EL (cell line): ENCODE measurements around the gene ZBTB18.
A peak's percentile ranks its signal among the peaks of the same experiment; 100 is the strongest.
"Not testable (repeated sequence)": the region's sequence is repeated elsewhere in the genome, so short reads cannot be mapped to it uniquely, and the experiment has no call there.

Experiments used
- DNase-seq: peaks from one replicate; pipeline ENCODE4 v3.0.0-alpha.2; 2016

The ZBTB18 gene

DNA sequence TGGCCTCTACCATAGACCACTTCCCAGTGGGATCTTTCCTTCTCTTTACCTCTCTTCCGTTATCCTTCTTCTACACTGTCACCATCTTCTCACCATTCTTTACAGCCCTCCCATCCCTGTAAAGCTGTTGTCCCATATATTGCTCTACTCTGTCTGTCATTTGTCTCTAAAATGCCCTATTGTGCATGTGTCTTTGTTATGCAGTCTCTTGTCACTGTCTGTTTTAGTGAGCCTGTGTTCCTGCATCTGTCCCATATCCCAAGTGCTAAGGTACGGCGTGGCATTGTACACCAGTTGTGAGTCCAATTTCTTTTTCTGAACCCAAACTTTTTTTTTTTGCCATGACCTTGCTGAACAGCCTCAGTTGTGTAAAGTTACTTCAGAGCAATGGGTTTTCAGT lies 8.8 kb upstream of the ZBTB18 start:
- DNase-seq, result no peak

DNA sequence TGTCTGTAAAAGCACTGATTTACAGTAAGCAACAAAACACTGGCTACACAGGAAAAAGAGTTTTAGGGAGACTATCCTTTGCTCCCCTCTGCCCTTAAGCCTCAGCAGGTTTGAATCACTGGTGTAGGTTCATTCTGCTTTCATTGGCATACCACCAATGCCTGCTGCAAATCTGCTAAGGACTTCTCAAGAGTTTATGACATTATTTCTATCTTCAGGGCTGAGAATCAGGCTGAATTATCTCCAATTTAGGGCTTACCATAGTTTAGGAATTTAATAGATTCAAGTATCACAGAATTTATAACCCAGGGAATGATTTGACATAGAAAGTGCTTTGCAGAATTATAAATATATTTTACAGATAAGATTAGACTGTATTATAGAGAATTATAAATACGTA lies 6.7 kb upstream of the ZBTB18 start:
- DNase-seq, result no peak

DNA sequence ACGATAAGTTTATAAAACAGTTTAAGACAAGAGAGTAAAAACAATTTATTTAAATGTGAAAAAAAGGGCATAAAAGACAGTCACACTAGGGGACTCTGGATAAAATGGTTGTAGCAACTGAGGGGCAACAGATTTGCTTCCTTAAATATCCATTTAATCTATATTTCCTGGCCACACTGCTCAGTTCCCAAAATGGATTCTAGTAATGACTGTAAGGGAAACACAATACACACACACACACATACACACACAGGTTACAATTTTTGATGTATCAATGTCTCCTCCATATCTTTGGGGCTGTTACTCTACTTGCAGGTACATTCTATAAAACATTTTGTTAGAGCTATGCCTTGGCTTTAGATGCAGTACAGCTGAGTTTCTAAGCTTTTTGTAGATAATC lies 4.8 kb upstream of the ZBTB18 start:
- DNase-seq, result not testable (repeated sequence)

DNA sequence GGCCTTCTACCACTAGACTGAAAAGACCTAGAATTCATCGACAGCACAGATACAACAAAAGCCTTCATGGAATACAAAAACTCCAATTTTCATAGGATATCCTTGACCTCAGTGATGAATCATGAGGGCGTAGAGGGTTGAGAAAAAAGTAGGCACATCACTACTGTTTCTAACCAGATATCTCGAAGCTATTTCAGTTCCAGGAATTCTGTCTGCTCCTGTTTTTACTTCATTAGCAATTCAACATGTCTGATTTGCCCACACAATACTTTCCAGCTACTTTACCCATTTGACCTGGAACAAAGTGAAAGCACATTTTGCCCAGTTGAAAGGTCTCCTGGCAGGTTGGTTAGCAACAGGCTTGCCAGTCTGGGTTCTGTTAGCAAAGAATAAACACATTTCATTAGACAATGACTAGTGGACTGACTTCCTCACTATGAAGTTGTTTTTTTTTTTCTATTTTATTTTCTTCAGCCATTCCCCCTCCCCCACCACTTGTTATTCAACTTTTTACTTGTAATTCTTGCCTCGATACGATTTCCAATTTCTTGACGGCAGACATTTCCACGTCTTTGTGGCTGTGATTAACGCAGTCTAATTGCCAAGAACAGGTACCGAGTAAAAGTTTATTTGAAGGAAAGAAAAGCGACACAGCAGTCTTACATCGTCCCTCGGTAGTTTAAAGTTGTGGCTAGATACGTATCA lies 4.0 kb upstream of the ZBTB18 start:
- peak; percentile 40 for DNase-seq

DNA sequence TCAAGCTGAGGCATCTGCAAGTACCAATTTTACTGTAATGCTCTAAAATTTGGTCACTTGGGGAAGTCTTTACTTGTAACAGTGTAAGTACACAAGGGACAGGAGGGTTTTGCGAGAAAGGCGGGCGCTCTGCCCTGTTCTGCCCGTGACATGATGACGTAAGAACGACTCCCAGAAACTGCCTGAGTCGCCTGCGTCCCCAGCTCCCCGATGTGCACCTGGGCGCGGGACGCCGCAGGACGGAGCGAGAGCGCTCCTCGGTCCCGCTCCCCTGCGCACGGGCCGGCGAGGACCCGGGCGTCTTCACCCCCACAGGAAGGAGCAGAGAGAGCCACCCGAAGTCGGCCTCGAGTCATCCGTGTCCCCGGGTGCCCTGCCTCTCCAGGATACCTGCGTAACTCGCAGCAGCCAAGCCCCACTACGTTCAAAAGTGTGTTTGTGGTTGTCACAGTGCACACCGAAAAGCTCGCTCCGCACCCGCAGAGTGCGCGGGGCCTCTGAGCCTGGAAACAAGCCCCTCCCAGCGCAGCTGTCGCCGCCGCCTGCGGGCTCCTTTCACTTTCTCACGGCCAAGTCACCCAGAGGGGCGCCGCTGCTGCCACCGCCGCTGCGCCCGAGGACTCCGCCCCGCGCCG lies 3.3 kb upstream of the ZBTB18 start:
- DNase-seq, result peak; percentile 56

DNA sequence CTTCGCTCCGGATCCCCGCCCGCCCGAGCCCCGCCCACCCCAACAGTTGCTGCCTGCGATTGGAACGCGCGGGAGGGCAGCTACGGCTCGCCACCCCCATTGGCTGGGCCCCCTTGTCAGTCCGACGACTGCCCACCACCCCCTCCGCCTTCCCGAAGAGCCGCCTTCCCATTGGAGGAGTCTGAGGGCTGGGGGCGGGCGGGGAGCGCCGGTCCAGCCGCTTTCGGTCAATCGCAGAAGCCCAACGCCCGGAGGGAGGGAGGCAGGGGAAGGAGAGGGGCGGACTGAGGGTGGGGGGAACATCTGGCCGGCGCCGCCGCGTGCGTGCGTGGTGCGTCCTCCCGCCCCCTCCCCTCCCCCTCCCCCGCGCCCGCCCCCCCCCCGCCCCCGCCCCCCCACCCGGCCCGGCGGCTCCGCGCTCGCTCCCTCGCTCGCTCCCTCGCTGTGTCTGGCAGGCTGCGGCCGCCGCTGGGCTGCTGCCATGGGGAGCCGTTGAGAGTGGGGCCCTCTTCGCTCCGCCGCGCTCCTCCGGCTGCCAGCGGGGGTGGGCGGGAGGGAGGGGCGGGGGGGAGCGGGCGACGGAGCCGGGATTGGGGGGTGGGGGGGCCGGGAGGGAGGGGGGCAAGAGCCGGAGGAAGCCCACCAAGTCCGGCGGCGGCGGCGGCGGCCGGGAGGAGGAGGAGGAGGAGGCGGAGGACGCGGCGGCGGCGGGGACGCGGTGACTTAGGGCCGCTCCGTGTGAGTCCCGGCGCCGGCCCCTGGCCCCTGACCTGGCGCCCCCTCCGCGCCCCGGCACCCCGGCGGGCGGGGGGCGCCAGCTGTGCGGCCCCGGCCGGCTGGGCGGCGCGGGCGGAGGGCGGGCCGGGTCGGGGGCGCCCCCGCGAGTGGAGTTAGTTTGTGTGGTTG lies 2.6 kb upstream of the ZBTB18 start:
- DNase-seq, result peak; percentile 99

DNA sequence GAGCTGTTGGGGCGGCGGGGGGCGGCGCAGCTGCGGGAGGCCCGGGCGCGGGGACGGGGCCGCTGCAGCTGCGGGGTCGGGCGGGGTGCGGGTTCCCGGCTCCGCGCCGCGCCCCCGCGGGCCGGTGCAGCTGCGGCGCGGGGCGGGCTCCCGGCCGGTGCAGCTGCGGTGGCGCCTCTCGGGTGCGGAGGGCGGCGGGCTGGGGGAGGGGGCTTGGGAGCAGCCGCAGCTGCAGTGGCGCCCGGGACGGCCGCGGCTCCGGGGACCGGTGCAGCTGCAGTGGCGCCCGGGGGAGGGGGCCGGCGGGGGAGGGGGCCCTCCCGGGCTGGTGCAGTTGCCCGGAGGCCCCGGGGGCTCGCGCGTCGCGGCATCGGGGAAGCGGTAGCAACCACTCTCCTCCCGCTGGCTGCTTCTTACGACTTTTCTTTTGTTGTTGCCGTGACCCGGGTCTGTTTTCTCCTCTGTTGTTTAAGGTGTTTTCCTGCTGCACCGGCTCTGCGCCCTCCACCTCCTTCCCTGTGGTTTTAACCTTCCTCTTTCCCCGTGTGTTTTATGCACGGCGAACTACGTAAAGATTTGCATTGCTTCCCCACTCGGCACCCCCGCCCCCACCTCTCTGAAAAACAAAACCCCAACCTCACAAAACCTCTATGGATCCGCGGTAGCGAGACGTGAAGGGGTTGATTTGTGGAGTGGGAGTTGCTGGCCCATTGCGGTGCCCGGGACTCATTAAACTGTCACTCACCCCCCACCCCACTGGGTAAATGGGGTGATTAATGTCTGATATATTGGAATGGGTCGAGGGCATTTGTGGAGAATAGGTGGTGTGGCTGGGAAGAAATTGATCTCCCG lies 1.7 kb upstream of the ZBTB18 start:
- peak; percentile 53 for DNase-seq

DNA sequence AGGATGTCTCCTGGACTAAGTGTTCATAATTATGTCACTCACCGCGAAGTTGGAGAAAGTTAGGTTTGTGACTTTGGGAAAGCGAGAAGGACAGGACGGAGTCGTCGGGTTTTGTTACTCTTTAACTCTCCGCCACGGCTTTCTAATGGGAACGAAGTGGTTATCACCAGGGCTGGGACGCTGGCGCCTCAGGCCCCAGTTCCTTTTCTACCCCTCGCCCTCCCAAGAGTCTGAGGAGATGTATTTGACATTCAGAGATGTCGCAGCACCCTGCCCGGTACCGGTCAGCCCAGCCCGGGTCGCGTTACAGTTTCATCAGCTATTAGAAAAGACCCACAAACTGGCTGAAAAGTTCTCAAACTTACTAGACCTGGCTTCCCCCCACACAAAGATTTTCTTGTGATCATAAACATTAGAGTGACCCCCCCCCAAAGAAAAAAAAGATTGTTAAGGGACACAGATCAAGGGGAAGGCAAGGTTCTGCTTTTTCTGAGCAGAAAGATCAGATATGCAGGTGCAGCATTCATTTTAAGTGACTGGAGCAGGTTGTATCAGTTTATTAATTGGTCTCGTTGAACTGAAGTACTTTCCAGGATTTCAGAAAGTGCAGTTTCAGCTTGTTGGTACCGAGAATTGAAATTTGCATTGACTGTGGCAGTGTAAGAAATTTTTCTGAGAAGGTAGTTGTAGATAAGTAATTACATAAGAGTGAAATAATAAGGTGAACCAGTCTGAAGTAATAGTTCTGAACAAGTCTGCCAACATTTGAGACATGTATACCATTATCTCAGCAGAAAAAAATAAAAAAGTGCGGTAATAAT lies 859 bp upstream of the ZBTB18 start:
- DNase-seq, result no peak

DNA sequence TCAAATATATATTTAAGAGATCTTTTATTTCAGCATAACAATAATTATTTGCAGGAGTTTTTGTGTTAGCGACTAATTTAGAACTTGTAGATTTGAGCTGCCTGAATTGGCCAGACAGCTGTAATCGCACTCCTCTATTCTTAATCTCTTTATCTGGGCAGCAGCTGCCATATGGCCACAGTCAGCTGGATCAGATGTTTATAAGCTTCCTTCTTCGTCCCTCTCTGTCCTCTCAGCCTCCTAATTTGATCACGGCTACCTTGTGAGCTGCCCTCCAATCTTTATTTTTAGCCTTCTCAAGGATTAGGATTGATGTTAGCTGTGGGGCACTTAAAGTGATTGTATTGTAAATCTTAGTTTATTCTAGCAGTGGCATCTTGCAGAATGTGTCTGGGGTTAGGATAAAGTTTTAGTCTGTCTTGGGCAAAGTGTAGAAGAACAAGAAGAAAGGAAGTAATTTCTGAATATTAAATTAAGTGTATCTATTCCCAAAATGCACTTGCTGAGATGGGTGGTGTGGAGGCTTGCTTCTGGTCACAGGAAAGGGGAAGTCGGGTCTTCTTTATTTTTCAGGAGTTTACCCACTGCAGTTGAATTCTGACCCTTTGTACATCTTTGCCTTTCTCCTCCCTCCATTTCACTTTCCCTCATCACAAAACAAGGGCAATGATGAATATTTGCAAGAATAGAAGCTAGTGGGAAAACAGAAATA lies 1.1 kb downstream of the ZBTB18 start:
- DNase-seq, result no peak

DNA sequence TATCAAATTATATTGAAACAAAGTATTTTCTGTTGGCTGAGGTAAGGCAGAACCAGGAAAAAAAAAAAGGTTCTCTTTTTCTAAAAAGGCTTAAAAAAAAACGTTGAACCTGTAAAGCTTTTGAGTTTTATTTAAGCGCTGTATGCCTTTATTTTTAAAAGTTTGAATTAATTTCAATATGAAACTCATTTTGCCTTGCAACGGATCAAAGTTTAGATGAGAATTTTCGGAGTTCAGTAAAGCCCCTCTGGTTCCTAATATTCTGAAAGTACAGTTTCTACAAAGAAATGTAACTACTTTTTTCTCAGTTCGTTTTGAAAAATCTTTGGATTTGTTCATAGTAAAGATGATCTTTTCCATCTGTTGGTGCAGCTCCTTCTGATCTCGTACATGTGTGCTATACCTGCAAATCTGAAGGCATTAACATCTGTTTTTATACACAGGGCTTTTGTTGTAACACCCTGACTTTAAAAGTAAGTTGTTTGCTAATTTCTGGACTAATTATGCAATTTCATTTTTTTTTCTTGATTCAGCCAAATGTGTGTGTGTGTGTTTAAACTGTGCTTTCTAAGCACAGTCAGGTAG lies 1.7 kb downstream of the ZBTB18 start:
- DNase-seq, result no peak

DNA sequence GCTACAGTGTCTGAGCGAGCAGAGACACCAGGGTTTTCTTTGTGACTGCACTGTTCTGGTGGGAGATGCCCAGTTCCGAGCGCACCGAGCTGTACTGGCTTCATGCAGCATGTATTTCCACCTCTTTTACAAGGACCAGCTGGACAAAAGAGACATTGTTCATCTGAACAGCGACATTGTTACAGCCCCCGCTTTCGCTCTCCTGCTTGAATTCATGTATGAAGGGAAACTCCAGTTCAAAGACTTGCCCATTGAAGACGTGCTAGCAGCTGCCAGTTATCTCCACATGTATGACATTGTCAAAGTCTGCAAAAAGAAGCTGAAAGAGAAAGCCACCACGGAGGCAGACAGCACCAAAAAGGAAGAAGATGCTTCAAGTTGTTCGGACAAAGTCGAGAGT lies 2.7 kb downstream of the ZBTB18 start:
- DNase-seq, result no peak

DNA sequence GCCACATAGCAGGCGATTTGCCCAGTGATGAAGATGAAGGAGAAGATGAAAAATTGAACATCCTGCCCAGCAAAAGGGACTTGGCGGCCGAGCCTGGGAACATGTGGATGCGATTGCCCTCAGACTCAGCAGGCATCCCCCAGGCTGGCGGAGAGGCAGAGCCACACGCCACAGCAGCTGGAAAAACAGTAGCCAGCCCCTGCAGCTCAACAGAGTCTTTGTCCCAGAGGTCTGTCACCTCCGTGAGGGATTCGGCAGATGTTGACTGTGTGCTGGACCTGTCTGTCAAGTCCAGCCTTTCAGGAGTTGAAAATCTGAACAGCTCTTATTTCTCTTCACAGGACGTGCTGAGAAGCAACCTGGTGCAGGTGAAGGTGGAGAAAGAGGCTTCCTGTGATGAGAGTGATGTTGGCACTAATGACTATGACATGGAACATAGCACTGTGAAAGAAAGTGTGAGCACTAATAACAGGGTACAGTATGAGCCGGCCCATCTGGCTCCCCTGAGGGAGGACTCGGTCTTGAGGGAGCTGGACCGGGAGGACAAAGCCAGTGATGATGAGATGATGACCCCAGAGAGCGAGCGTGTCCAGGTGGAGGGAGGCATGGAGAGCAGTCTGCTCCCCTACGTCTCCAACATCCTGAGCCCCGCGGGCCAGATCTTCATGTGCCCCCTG lies 3.3 kb downstream of the ZBTB18 start:
- DNase-seq, result no peak

DNA sequence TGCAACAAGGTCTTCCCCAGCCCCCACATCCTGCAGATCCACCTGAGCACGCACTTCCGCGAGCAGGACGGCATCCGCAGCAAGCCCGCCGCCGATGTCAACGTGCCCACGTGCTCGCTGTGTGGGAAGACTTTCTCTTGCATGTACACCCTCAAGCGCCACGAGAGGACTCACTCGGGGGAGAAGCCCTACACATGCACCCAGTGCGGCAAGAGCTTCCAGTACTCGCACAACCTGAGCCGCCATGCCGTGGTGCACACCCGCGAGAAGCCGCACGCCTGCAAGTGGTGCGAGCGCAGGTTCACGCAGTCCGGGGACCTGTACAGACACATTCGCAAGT lies 3.8 kb downstream of the ZBTB18 start:
- no peak for DNase-seq

DNA sequence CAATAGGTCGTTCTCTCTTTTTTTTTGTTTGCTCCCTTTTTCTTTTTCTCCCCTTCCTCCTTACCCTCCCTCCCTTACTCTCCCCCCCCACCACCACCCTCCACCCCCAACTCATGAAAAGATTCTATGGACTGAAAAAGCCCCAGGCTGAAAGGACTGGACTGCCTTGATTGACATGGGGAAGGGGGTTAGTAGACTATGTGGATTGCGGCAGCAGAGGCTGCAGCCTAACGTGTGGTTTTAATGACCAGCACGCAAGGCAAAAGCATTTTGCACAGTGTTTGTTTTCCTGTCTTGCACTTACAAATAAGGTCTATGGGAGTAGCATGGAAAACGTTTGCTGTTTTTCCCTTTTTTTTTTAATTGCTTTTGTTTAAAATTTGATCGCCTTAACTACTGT lies 5.5 kb downstream of the ZBTB18 start:
- DNase-seq, result no peak

DNA sequence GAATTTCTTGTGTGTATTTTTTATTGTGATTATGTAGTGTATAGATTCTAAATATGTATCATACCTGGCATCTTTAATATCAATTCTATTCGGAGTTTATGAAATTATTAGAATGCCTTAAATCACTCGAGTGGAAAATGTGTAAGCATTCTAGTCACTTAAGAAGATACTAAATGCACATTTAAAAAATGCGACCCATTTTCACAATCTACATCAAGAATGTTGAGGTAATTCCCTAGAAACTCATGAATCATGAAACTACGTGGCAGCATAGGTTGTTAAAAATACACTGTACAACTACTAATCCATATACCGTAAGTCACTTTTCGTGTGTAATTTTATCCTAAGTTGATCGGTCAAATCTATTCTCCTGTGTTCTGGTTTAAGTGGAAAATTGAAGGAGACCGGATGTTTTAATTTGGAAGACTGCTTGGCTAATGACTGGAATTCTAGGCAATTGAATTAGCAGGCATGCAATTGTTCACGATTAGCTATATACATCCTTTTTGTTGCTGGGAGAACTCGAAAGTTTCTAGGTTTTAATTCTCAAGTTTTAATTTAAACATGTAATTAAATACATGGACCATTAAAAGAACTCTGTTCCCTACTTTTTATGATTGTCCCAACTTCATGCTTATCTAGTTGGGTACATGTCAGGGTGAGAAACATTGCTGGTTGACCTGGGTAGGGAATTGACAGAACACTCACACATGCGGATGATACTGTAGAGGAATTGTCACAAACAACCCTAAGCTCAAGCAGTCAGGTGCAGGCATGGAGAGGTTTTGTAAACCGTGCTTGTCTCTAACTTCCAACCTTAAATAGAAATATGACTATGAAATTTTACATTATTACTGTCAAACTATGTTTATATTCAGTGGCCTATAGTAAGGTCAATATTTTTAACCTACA lies 6.6 kb downstream of the ZBTB18 start:
- no peak for DNase-seq

DNA sequence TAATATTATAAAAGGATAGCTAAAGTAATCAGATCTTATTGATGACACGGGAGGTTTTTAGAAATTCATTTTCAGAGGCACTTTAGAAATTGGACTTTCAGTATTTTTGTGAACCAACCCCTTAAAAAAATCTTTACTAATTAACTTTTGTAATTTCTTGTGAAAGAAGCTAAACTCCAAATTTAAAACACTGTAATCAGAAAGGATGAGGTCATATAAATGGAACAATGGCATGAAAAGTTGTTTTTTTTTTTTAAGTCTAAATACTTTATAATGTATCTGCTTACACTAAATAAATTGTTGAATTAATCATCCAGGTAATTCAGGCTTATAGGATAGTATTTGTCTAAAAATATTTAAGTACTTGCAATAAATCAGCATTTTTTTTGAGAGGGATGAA lies 9.0 kb downstream of the ZBTB18 start:
- DNase-seq, result no peak

DNA sequence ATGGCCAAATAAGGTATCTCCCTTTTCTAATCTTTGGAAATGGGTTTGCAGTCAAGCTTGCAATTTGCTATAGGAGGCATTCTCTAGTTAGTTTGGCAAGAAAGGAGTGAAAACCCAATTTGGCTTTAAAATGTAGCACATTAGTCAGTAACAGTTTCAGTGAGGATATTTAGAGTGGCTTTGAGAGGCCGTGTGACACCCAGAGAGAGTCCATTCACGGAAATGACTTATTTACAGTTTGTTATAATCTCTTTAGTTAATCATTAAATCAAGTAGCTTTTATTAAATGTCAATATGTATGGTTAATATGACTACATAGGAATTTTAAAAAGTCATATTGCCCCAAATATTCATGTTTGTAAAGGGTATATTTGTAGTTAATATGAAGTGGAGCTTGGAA lies 9.6 kb downstream of the ZBTB18 start:
- no peak for DNase-seq

DNA sequence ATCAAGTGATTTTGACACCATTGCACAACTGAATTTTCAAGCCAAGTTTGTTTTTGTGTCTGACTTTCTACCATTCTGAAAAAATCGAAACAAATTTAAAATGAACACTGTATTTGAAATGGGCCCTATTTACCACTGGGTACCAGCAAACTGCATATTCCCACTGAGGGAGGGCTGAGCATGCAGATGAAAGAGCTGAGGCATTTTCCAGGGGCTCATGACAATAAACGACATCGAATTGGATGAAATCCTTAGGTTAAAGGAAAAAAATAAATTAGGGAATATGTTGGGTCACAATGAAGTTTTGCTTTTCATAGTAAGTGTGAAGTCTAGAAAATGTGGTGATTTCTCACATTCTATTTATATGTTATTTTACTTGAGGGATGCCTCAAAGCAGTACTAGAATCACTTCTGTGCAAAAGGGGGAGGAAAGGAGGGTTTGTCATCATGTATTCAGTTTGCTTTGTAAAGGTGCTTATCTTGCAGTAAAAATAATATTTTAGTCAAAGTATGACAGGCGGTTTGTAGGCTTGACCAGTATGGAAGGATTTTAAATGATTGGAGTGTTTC lies 11.2 kb downstream of the ZBTB18 start:
- no peak for DNase-seq

DNA sequence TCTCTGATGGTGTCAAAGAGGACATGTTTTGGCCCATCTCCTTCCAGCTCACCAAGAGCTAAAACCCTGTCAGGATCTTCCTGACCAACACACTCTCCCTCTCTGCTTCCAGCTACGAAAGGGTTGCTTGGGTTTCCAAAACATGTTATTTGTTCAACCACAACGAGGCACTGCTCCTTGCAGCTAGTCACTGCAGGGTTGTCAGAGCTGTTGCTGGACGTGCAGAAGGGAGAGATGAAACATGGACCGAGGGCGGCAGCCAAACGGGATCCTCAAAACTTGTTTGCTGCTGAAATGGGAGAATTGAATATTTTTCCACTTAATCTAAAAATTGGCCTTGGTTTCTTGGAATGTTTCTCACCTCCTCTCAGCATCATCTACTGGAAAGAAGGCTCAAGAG lies 12.4 kb downstream of the ZBTB18 start:
- no peak for DNase-seq
